ENCODE results near the gene DECR2.

GRCh38 chr16:389352-389751 is 12.3 kb upstream of the DECR2 start:
- TF ChIP-seq CTCF (conservative IDR thresholded peaks at IDR 0.05; ENCODE audit: low read depth, low read length) (no peak), EZH2 (IDR thresholded peaks at IDR 0.05; ENCODE audit: borderline replicate concordance, low read depth, low read length, poor library complexity, severe bottlenecking) (no peak)
